Heart left ventricle (tissue), 16 donors: Measurements from ENCODE around the gene EMC8. TPM values are rescaled to one million over a fixed set of nuclear protein-coding genes. Genes with fewer than 3 reads are reported as not detected.

Source experiments
- ATAC-seq, 4 donors: fragments of 200-7000 bp; cut with Tn5 transposase; one replicate each; pipeline ENCODE4 v1.9.1; 2020 to 2022; ENCODE audit warnings: moderate library complexity in 4 of 4, mild to moderate bottlenecking in 3 of 4, moderate number of reproducible peaks in 1 of 4
- DNase-seq, 5 donors: peaks; one replicate each; pipeline ENCODE4 v3.0.0-alpha.2; 2020
- H3K27ac ChIP-seq, 12 donors: fragments of 200-600 bp; sonication (generic) in 4 of 12; one replicate each; pipeline versions ENCODE4 v1.5.0 to v1.8.0; 2016 to 2022; ENCODE audit warnings: mild to moderate bottlenecking in 2 of 12
- H3K27me3 ChIP-seq, 9 donors: fragments of 200-600 bp; sonication (generic) in 2 of 9; one replicate each; pipeline versions ENCODE4 v1.5.1 to v1.8.0; 2016 to 2022; ENCODE audit warnings: mild to moderate bottlenecking in 3 of 9
- H3K36me3 ChIP-seq, 9 donors: fragments of 200-600 bp; sonication (generic) in 2 of 9; one replicate each; pipeline versions ENCODE4 v1.5.0 to v1.8.0; 2018 to 2022; ENCODE audit warnings: mild to moderate bottlenecking in 2 of 9
- H3K4me1 ChIP-seq, 12 donors: fragments of 200-600 bp; sonication (generic) in 4 of 12; one replicate each; pipeline versions ENCODE4 v1.5.0 to v1.8.0; 2016 to 2022; ENCODE audit warnings: mild to moderate bottlenecking in 3 of 12
- H3K4me3 ChIP-seq, 12 donors: fragments of 200-600 bp; sonication (generic) in 4 of 12; one replicate each; pipeline versions ENCODE4 v1.5.0 to v1.8.0; 2017 to 2022; ENCODE audit warnings: mild to moderate bottlenecking in 9 of 12, moderate library complexity in 4 of 12
- H3K9me3 ChIP-seq, 12 donors: fragments of 200-600 bp; sonication (generic) in 4 of 12; one replicate each; pipeline versions ENCODE4 v1.5.0 to v1.8.0; 2016 to 2022; ENCODE audit warnings: mild to moderate bottlenecking in 1 of 12
- CTCF ChIP-seq, 12 donors: fragments of 200-600 bp; sonication (generic) in 4 of 12; IDR thresholded peaks; one replicate each; pipeline versions ENCODE4 v1.5.0 to v1.8.0; 2018 to 2022; ENCODE audit warnings: antibody characterized with exemption in 12 of 12, mild to moderate bottlenecking in 5 of 12
- POLR2A ChIP-seq, 2 donors: fragments of 450-650 bp; IDR thresholded peaks; one replicate each; pipeline ENCODE4 v1.6.1; 2017; ENCODE audit warnings: antibody characterized with exemption in 2 of 2, mild to moderate bottlenecking in 2 of 2, moderate library complexity in 2 of 2
- WGBS, 4 donors: extraction: QIAGEN DNeasy Blood & Tissue Kit in 2 of 4; methylation state at CpG; one replicate each; pipeline versions ENCODE4 v1.1.5 to v1.1.7; 2013 to 2018; 5-methylcytosine and 5-hydroxymethylcytosine counted together
- intact Hi-C, 10 donors: fragments of 100-400 bp; cut with DNase I; formaldehyde crosslinking; loops; one replicate each; pipeline versions ENCODE4 v1.11.1 to v1.14.2; 2022
- polyA plus RNA-seq, 2 donors: library from polyadenylated mRNA; stranded (reverse); fragments of 200-250 nt; gene quantifications; one replicate each; pipeline ENCODE4 v1.2.3, GENCODE V29; 2013
- total RNA-seq, 9 donors: library from RNA; depleted of rRNA in 2 of 9; stranded (reverse); fragments of >200 nt in 2 of 9; fragmentation: NEBNext Ultra II Directional in 3 of 9; extraction: Animal tissue kit (Norgen Biotek cat#: 25700) in 3 of 9; gene quantifications; one replicate each; pipeline versions ENCODE4 v1.1.0 to v1.2.4, GENCODE V29; 2016 to 2023
- donor health status: ischemic (EF 13 %, LVEDD 7.1; RV severe dilation, severe dysfunction).
- donor health status: healthy with polysubstance abuse.
- donor health status: DM: no; HTN: yes; CAD: no.
- donor health status: DM: no; HTN: no; CAD: no.
- donor health status: ischemic (EF 25% LVEDD 6.9; RV normal size, moderate dysfunction).
- donor health status: ischemic (EF 25% LVEDD 5.7; RV mildly dilated, moderate dysfunction).
- donor health status: healthy.
- donor health status: DM: yes; HTN: yes; CAD: no.
- donor health status: ischemic (EF 35%, LVEDD 5.7; RV mildly dilated, moderate dysfunction).
- donor health status: nonischemic (EF 11% LVEDD 7.7; RV severe dilation, severe dysfunction).
- donor health status: DM: yes; HTN: yes; CAD: no.
- donor health status: PGD.
- donor health status: ischemic (EF 29% LVEDD 5.4; RV normal size, mild dysfunction).
- donor health status: nonischemic (EF 23%, LVEDD 6.1; RV moderate dilation, normal function).

EMC8 gene
- total and polyA plus RNA-seq, 11 donors, result 9.2 to 39.1 (median 24.4) TPM

DNA sequence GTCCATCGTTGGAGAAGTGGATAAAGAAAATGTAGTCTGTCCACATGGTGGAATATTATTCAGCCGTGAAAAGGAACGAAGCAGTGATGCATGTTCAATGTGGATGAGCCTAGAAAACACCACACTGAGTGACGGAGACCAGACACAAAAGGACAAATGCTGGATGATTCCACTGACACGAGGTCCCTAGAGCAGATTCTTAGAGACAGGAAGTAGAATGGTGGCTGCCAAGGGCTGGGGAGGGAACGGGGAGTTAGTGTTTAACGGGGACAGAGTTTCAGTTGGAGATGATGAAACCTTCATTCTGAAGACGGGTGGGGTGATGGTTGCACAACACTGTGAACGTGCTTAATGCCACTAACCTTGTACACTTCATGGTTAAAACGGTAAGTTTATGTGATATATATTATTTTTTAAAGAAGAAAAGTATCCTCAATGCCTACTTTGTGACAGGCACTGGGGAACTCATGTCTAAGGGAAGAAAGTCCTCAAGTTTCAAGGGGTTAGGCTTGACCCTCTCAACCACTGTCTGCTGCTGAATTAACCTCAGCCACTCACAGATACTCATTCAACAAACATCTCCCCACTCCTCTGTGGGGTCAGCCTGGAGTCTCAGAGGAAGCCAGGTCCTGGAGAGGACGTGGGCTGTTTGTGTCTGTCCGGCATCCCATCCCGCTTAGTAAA, 66.0 kb downstream of the EMC8 start:
- Histone ChIP-seq H3K4me3 (no peak overlapping the region), H3K27ac (peak overlapping the region in 1 of 12 donors; percentile 25), H3K27me3 (no peaks in the 10 kb centered on the region), H3K4me1 (peaks cover 0 to 26% (median 0%) of the 10 kb centered on the region in 12 donors), H3K9me3 (no peaks in the 10 kb centered on the region), H3K36me3 (no peaks in the 10 kb centered on the region)
- 59 to 71% (median 67%) methylated on average over 13 of the region's 13 CpGs for WGBS, 4 donors
- no peak for DNase-seq
- TF ChIP-seq POLR2A (IDR thresholded peaks at IDR 0.05) (no peak), CTCF (IDR thresholded peaks at IDR 0.05) (no peak)
- ATAC-seq, result no peak
- intact Hi-C loops, result no loop called here

DNA sequence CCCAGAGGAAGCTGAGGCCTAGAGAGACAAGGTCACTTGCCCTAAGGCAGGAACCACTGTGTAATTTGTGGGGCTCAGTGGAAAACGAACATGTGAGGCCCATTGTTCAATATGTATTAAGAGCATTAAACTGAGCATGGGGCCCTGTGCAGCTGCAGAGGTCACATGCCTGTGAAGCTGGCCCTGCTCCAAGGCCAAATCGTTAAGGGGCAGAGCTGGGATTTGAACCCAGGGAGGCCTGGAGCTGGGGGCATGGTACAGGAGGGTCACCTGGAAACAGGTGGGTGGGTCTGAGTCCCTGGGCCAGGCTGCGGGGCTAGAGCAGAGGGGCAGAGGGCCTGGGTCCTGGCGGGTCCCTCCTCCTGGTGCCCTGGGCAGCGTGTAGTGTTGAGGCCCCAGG, 68.2 kb downstream of the EMC8 start:
- Histone ChIP-seq H3K36me3 (no peaks in the 10 kb centered on the region), H3K4me1 (peaks cover 0 to 26% (median 0%) of the 10 kb centered on the region in 12 donors), H3K27me3 (no peaks in the 10 kb centered on the region), H3K27ac (no peak overlapping the region), H3K4me3 (no peak overlapping the region), H3K9me3 (no peaks in the 10 kb centered on the region)
- TF ChIP-seq CTCF (IDR thresholded peaks at IDR 0.05), result no peak
- TF ChIP-seq POLR2A (IDR thresholded peaks at IDR 0.05), result no peak
- intact Hi-C loops, result no loop called here
- WGBS, 4 donors, result 73 to 89% (median 78%) methylated on average over 4 to 5 of the region's 5 CpGs
- ATAC-seq, result no peak
- DNase-seq, result no peak

- WGBS, 4 donors, result 85 to 100% (median 88%) methylated on average over 5 of the region's 5 CpGs
- H3K27me3 ChIP-seq, result no peaks in the 10 kb centered on the region
- ATAC-seq, result no peak
- H3K27ac ChIP-seq, result peak overlapping the region in 1 of 12 donors; percentile 57
- no peaks in the 10 kb centered on the region for H3K36me3 ChIP-seq
- DNase-seq, result no peak
- no peak for TF ChIP-seq CTCF (IDR thresholded peaks at IDR 0.05)
- no peak for TF ChIP-seq POLR2A (IDR thresholded peaks at IDR 0.05)
- H3K4me1 ChIP-seq, result peaks cover 0 to 21% (median 0%) of the 10 kb centered on the region in 12 donors
- intact Hi-C loops, result no loop called here
- H3K4me3 ChIP-seq, result peak overlapping the region in 1 of 12 donors; percentile 25
- H3K9me3 ChIP-seq, result no peaks in the 10 kb centered on the region
Measured at GRCh38 chr16:85730186-85730465, 69.2 kb downstream of the EMC8 start.

GRCh38 chr16:85729452-85730185, 69.7 kb downstream of the EMC8 start:
- H3K4me1 ChIP-seq, result peaks cover 0 to 16% (median 0%) of the 10 kb centered on the region in 12 donors
- WGBS, 4 donors, result 68 to 79% (median 75%) methylated on average over 16 of the region's 16 CpGs
- intact Hi-C loops, result loop anchor here in 2 of 10 donors (5.0 to 10.0 kb wide), 2 partner anchors 62 to 625 kb away; no protein-coding TSS in a partner anchor
- TF ChIP-seq CTCF (IDR thresholded peaks at IDR 0.05) (no peak), POLR2A (IDR thresholded peaks at IDR 0.05) (no peak)
- no peak for DNase-seq
- no peaks in the 10 kb centered on the region for H3K36me3 ChIP-seq
- H3K9me3 ChIP-seq, result no peaks in the 10 kb centered on the region
- no peak for ATAC-seq
- no peaks in the 10 kb centered on the region for H3K27me3 ChIP-seq
- H3K27ac ChIP-seq, result peak overlapping the region in 1 of 12 donors; percentile 57
- H3K4me3 ChIP-seq, result peak overlapping the region in 1 of 12 donors; percentile 25
